ENCODE results near the gene MC5R. TPM values are rescaled to one million over a fixed set of nuclear protein-coding genes. Genes with fewer than 3 reads are reported as not detected.

Gene MC5R
- total and polyA plus RNA-seq, 10 of the 15 experiments (the other 5 are each of a cell fraction or from before 2014, with no cell fraction given): not detected

DNA sequence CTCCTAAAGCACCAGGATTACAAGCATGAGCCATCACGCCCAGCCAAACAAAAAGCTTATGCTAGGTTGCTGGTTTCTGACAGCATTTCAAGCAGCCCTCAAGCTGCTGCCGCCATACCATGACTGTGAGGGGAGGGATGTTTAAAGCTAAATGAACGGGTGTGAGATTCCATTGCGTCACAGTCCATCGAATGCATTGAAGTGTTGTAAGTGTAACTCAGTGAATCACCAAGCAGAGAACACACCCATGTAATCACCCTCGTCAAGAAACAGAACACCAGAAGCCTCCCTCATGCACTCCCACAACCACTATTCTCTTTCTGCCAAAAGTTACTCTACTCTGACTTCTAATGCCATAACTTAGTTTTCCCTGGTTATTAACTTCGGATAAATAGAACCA, 32.8 kb upstream of the MC5R start (continued):
- TF ChIP-seq NFYA (IDR thresholded peaks at IDR 0.05; ENCODE audit: borderline replicate concordance, low read depth, low read length): no peak

DNA sequence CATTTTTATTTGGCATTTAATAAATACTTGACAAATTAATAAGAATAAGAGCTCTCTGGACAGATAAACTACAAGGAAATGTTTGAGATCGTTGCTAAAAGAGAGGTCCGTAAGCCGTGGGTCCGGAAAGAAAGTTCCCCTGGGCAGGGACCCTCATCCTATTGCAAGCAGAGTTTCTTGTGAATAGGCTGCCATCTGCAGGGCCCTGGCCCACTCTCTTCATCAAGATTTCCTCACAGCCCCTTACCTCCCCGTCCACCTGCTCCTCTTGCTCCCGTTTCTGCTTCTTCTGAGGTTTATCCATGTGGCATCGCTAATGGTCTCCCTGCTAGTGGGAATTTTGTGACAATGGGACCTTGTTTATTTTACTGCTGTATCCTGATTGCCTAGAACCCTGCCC, 30.1 kb upstream of the MC5R start:
- POLR2A ChIA-PET: no interaction called here
- H3K79me2 ChIP-seq (ENCODE audit: control insufficient read depth, insufficient read depth, low read length): no peaks in the 10 kb centered on the region
- no peak for TF ChIP-seq KAT2A (conservative IDR thresholded peaks at IDR 0.05; ENCODE audit: control insufficient read depth, low read depth, low read length)
- no peak for TF ChIP-seq EP300 (IDR thresholded peaks at IDR 0.05; ENCODE audit: borderline replicate concordance in 1 of 2, control insufficient read depth in 1 of 2, low read depth in 2 of 2, low read length in 2 of 2)
- no peak for TF ChIP-seq BHLHE40 (IDR thresholded peaks at IDR 0.05; ENCODE audit: borderline replicate concordance in 1 of 2, low read depth in 2 of 2, low read length in 1 of 2)
- TF ChIP-seq, protein P1, sequence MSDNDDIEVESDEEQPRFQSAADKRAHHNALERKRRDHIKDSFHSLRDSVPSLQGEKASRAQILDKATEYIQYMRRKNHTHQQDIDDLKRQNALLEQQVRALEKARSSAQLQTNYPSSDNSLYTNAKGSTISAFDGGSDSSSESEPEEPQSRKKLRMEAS (IDR thresholded peaks at IDR 0.05; ENCODE audit: low read depth, low read length): no peak
- no peak for TF ChIP-seq HDAC6 (IDR thresholded peaks at IDR 0.05; ENCODE audit: unreplicated experiment)
- TF ChIP-seq POU2F2 (IDR thresholded peaks at IDR 0.05; ENCODE audit: borderline replicate concordance, low read depth, low read length): no peak
- TF ChIP-seq, protein P2, sequence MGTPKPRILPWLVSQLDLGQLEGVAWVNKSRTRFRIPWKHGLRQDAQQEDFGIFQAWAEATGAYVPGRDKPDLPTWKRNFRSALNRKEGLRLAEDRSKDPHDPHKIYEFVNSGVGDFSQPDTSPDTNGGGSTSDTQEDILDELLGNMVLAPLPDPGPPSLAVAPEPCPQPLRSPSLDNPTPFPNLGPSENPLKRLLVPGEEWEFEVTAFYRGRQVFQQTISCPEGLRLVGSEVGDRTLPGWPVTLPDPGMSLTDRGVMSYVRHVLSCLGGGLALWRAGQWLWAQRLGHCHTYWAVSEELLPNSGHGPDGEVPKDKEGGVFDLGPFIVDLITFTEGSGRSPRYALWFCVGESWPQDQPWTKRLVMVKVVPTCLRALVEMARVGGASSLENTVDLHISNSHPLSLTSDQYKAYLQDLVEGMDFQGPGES (IDR thresholded peaks at IDR 0.05): no peak
- no peak for TF ChIP-seq SUZ12 (IDR thresholded peaks at IDR 0.05; ENCODE audit: unreplicated experiment)
- intact Hi-C loops (cut with micrococcal nuclease; ENCODE audit: unreplicated experiment): no loop called here
- H3K27ac ChIP-seq (ENCODE audit: control insufficient read depth, insufficient read depth): no peak overlapping the region
- ATAC-seq (no peak), FAIRE-seq (no peak), DNase-seq (ENCODE audit: low read depth, low spot score) (no peak)
- SMC1A ChIA-PET (ENCODE audit: uncharacterized antibody, unreplicated experiment): interaction anchor here (0.7 kb wide), 1 partner anchor 202 kb away, joined by 3 read pairs; no protein-coding TSS in a partner anchor
- H3K9me3 ChIP-seq (replicated peaks; ENCODE audit: control insufficient read depth, insufficient read depth, low read length): no peaks in the 10 kb centered on the region
- CTCF ChIA-PET: no interaction called here
- WGBS (ENCODE audit: insufficient coverage, insufficient replicate concordance, low lambda C conversion rate, missing lambda C conversion rate): 45% methylated on average over 7 of the region's 7 CpGs
- H3K36me3 ChIP-seq (ENCODE audit: control insufficient read depth in 2 of 2, insufficient read depth in 2 of 2, low read length in 1 of 2): no peaks in the 10 kb centered on the region
- RAD21 ChIA-PET (ENCODE audit: unreplicated experiment): no interaction called here
- no peak overlapping the region for H3K4me2 ChIP-seq (ENCODE audit: control insufficient read depth, insufficient read depth)
- no TSS peak for BruUV-seq (replicated peaks)
- no peaks in the 10 kb centered on the region for H3K4me1 ChIP-seq (ENCODE audit: control insufficient read depth, insufficient read depth, low read length)
- no peaks in the 10 kb centered on the region for H4K20me1 ChIP-seq (ENCODE audit: control insufficient read depth, insufficient read depth)
- in situ Hi-C loops (cut with MboI): no loop called here
- H3K9ac ChIP-seq (ENCODE audit: control insufficient read depth, insufficient read depth, low read length): no peak overlapping the region
- no peak overlapping the region for H3K4me3 ChIP-seq
- no peak overlapping the region for H2AFZ ChIP-seq (ENCODE audit: control insufficient read depth, low read depth, low read length)
- H3K27me3 ChIP-seq (replicated peaks in 1 of 2; ENCODE audit: control insufficient read depth in 2 of 2, insufficient read depth in 2 of 2, low read length in 1 of 2): no peaks in the 10 kb centered on the region

Measured in GM12878 (cell line).